Activated CD4-positive, alpha-beta T cell treated with anti-CD3 and anti-CD28 coated beads for 24 hours (primary cell): ENCODE results near the gene OLA1.

ENCODE experiments used
- DNase-seq, 2 donors: peaks; one replicate each; pipeline ENCODE4 v3.0.0-alpha.2; 2020; ENCODE audit warnings: low read depth in 2 of 2

The OLA1 gene

DNA sequence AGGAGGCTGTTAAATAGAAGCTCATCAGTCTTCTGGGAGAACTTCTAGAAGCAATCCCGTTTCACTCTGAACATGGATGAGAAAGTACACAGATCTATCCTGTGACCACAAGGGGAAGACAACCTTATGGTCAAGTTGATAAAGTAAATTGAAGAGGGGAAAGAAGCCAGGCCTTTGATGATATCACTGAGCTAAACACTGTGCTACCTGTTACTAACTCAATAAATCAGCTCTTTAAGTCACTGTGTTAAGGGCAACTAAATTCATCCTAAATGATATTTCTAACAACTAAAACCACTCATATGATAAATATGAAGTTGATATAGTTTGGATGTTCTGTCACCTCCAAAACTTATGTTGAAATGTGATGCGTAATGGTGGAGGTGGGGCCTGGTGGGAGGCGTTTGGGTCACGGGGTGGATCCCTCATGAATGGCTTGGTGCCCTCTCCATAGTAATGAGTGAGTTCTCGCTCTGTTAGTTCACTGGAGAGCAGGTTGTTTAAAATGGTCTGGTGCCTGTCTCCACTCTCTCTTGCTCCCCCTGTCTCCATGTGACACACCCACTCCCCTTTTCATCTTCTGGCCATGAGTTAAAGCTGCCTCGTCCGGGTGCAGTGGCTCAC lies 23.6 kb downstream of the OLA1 start:
- DNase-seq: no peak

DNA sequence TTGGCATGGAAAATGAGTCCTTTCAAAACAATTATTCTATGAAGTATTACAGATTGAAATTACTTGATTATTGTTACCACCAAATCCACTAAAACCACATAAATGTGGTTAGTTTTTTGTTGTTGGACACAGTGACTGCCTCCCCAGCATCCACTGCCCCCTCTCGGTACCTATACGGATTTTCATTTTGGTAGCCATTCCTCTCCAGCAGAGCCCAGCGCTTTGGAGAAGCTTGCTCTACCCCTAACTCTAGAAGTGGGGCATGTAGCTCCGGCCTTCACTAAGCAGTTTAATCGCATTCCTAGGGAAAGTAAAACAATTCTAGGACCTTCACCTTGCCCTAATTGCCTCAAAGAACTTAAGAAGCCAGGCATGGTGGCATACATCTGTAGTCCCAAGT lies 24.2 kb downstream of the OLA1 start:
- no peak for DNase-seq

DNA sequence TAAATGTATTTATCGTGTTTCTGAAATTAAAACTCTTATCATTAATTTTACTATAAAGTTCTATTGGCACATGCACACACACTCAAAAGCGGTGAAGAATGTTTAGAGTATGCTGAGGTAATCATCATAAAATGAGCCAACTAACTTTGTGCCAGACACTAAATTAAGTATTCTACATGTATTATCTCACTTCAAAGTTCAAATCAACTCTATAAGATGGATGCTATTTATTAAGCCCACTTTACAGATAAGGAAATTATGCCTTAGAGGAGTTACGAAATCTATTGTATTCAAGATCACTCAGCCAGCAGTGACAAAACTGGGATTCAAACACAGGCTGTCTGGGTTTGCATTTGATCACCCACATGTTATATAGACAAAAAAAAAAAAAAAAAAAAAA lies 24.9 kb downstream of the OLA1 start:
- DNase-seq: no peak

DNA sequence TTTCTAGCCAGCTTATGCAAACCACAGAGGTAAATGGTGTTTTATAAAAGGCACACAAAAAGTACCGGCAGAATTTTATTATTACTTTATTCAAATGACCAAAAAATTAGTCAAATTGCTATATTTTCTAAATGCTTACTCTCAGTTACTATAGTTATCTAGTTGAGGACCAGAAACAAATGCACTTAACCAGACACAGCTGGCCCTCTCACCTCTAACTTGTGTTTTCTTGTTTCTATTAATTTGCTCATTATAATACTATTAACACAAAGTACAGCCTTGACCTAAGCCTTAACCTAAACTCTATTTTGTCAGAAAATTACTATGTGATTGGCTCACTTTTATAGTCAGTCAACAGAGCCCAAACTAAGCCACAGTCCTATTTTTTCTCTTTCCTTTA lies 26.2 kb downstream of the OLA1 start:
- no peak for DNase-seq

DNA sequence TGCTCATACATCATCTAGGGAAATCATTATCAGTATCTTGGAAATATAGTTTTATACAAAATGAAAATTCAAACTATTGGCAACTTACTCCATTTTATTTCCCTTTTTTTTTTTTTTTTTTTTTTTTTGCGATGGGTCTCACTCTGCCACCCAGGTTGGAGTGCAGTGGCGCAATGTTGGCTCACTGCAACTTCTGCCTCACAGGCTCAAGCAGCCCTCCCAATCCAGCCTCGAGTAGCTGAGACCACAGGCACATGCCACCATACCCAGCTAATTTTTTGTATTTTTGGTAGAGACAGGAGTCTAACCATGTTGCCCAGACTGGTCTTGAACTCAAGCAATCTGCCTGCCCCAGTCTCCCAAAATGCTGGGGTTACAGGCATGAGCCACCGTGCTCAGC lies 29.0 kb downstream of the OLA1 start:
- no peak for DNase-seq

DNA sequence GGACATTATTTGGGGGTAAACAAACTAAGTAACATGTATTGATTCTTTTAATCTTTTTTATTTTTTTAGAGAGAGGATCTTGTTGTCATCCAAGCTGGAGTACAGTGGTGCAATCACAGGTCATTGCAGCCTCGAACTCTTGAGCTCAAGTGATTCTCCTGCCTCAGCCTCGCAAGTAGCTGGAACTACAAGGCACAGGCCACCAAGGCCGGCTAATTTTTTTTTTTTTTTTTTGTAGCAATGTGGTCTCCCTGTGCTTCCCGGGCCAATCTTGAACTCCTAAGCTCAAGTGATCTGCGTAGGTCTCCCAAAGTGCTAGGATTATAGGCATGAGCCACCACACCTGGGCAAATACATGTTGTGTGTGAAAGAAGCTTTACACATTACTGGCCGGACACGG lies 29.6 kb downstream of the OLA1 start:
- DNase-seq: no peak

DNA sequence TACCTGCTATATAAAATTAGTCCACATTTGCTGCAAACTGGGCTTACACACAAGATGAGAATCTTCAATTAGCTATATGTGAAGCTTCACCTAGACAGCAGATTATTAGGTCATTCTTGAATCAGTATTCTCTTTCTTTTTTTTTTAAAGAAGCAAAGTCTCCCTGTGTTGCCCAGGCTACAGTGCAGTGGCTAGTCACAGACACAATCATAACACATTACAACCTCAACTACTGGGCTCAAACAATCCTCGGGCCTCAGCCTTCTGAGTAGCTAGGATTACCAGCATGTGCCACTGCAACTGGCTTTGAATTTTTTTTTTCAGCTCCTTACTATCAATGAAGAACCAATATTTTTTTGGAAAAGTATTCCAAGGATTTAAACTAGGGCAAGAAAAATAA lies 30.5 kb downstream of the OLA1 start:
- DNase-seq: no peak

DNA sequence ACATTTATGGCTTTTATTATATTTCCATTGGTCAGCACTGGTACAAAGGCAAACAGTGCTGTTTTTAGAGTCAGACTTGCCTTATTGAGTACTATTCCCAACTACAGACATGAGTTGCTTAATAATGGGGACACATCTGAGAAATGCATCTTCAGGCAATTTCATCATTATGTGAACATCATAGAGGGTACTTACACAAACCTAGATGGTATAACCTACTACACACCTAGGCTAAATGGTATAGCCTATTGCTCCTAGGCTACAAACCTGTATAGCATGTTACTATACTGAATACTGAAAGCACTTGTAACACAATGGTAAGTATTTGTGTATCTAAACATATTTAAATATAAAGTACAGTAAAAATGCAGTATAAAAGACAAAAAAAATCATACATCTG lies 36.4 kb downstream of the OLA1 start:
- no peak for DNase-seq

DNA sequence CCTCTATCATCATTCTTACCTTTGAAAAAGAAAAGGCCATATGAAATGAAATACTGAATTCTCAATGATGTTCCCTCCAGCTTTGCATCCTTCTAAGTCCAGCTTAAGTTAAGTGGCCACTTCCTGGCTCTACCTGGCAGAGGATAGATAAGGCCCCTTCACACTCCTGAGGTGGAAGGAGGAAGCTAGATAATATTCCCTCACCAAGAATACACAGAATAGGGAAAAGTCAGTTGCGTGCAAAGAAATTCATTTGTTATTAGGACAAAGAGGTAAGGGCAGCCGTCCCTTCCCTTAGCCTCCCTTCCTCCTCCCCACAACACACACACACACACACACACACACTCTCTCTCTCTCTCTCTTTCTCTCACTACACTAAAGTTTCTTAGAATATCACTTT lies 37.5 kb downstream of the OLA1 start:
- no peak for DNase-seq

DNA sequence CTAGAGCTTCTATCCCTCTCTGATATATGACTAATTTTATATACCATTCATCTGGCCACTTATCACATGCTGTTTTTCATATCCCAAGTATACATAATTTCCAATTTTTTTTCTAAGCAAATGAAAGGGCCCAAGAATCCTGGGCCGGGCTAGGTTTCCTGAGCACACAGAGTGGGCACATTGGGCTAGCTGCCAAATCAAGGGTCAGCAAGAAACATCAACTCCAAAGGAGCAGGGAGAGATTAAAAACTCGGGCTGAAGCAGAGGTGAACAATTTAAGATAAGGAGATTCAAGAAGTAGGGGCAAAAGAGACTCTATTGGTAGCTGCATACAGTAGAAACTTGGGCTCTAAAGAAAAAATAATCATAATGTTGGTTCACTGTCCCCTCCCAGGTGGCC lies 39.0 kb downstream of the OLA1 start:
- DNase-seq: no peak

DNA sequence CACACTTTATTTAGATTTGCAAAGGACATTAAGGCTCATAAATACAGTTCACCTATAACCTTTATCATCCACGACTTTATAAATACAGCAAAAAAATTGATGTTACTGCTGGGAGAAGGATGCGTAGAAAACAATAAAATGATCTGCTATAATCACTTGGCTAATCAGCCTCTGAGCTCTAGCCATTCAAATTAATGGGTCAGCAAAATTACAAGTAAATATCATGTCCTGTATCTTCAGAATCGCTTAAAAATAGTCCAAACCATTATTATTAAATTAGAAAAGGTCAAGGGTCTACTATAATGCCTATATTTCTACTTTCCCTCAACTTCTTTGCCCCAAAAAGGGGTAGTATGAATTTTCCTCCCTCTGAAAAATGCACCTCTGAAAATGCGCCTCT lies 40.3 kb downstream of the OLA1 start:
- DNase-seq: no peak

DNA sequence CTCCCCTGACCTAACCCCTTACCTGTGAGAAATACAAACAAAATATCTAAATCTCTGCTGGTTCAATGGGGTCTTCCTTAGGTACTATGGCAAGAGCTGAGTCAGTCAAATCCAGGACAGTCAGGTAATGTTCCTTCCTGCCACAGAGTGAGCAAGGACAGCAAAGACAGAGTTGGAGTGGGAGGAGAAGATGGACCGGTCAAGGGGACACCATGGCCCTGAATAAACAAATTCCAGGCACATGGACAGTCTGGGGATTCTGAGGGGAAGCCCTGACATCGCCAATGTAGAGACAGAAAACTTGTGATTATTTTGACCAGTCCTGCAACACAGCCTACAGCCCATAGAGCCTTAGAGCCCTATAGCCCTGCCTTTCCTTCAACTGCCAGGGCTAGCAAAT lies 42.8 kb downstream of the OLA1 start:
- no peak for DNase-seq

DNA sequence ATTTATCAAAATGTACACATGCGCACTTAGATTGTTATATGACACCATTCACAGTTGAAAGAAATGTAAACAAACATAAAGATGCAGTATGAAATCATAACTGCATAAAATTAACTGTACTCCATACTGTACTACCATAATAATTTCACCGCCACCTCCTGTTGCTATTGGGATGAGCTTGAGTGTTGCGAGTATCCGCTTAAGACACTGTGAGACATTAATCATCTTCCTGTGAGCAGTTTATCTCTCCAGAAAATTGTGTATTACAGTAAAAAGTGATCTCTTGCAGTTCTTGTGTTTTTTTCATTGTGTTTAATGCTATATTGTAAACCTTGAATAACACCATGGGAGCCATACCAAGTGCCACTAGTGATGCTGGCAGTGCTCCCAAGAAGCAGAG lies 46.1 kb downstream of the OLA1 start:
- DNase-seq: no peak

DNA sequence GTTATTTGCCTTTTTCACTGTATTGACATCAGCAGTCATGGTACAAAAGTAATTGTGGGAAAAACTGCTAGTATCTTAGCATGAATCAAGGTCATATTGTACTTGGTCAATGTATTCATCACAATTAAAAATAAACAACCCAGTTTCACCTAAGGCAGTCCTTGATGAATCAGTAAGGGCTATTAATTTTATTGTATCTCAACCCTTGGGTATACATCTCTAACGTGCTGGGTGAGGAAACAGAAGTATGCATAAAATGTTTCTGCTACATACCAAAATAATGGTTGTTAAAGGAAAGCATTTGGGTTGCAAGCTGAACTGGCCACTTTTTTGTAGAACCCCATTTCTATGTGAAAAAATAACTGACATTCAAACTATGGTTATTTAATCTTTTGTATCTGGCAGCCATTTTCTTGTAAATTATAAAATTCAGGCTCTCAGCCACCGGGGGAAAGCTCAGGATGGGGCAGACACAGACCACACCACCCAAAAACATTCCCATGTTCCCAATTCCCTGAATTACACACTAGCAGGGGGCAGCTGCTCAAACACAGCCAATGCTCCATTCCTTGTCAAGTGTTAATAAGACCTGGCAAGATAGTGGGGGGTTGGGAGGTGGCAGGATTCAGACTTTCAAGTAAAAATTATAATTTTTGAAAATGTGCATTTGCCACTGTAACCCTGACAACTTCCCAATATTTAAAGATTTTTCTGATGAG lies 49.3 kb downstream of the OLA1 start:
- DNase-seq: no peak

DNA sequence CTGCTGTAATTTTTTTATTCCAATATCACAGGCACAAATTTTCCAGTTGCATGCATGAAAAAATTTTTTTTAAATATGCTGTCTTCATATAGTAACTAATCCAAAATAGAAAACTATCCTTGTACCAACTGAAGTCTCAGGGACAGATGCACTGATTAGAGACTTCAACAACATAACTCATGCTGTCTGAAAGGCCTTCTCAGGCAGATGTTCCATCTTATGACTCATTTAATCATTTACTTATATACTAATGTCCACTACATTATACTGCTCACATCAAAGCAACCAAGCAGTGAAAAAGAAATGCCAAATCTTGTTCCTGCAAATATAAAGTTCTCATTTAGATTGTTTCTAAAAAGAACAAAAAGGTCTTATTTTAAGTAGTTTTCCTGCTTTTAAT lies 53.1 kb downstream of the OLA1 start:
- DNase-seq: no peak

DNA sequence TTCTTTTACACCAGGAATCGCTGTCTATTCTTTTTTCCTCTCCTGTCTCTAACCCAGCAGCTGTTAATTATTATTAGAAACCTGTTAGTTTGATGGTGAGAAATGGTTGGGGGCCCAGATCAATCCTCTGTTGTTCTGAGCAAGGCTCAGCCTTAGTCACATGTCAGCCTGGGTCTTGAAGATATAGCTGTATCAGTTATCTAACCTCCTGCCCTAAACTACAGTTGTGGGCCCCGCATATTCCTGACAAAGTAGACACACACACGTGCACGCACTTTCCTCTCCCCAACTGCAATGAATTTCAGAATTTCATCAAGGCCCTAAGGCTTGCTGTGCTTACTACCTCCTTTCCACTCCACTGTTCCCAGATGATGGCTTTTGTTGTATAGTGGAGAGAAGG lies 54.6 kb downstream of the OLA1 start:
- DNase-seq: no peak

DNA sequence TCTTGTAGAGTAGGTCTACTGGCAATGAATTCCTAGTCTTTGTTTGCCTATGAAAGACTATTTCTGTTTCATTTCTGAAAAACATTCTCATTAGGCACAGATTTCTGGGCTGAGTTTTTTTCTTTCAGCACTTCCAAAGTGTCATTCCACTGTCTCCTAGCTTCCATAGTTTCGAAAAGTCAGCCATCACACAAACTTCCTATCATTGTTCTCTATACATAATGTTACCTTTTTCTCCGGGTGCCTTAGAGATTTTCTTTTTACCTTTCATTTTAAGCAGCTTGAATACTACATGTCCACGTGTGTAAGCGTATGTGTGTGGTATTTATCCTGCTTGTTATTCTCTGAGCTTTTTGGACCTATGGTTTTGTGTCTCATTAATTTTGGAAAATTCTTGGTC lies 55.7 kb downstream of the OLA1 start:
- no peak for DNase-seq

DNA sequence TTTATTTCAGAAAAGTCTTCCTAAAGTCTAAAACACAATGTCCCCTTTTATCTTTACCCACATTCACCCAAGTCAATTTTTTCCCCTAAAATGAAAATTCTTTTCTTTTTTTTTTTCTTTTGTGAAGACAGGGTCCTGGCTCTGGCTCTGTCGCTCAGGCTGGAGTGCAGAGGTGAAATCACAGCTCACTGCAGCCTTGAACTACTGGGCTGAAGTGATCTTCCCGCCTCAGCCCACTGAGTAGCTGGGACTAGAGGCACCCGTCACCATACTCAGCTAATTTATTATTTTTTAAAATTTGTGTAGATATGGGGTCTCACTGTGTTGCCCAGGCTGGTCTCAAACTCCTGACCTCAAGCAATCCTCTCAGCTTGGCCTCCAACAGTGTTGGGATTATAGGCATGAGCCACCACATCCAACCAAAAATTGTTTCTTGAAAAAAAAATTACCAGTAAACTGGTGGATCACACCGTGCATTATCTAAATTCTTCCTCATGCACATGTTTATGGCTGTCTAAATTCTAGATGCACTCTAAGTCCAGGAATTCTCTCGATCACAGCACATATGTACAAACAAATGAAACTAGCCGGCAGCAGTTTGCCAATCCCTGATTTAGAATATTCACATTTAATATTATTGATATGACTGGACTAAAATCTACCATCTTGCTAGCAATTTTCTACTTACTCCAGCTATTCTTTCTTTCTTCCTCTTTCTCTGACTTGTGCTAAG lies 56.8 kb downstream of the OLA1 start:
- DNase-seq: no peak

DNA sequence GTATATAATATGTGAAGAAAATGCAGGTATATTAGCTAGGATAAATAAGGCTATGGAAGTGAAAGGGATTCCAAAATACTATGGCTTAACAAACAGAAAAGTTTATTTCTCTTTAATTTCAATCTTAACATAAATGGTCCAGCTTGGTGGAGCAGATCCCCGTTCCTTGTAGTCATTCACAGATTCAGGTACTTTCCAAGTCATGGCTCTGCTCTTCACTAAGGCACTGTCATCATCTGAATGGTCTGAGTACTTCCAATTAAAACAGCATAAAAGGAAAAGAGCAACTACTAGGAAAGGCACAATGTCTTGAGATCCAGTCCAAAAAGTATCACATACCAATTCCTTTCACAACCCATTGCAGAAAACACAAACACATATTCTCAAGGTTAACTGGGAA lies 63.4 kb downstream of the OLA1 start:
- DNase-seq: no peak

DNA sequence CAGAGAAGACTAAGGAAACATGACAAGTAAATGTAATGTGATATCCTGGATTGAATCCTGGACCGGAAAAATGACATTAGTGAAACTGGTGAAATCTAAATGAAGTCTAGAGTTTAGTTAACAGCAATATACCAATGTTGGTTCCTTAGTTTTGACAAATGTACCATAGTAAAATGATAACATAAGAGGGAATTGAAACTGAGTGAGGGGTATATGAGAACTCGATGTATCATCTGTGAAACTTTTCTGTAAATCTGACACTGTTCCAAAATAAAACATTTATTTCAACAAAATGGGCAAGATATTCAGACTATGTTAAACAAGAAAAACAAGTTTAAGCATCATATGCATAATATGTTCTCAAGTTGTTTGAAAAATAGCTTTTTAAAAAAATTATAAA lies 63.8 kb downstream of the OLA1 start:
- DNase-seq: no peak

DNA sequence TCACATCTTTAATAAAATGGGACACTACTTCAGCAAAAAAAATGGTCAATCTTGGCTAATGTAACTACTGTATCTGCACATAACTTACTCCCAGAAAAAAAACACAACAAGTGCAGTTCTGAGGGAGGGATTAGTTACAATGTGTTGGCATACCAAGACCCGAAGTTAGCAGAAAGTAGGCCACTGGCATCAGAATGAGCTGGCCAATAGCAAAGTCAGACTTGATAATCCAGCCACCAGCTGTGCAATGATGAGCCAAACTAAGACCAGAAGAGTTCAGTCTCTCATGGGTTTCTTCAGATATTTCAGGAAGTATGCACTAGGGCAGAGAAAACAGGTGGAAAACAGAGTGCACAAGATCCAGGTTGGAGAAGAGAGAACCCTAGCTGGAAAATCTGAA lies 65.3 kb downstream of the OLA1 start:
- no peak for DNase-seq

DNA sequence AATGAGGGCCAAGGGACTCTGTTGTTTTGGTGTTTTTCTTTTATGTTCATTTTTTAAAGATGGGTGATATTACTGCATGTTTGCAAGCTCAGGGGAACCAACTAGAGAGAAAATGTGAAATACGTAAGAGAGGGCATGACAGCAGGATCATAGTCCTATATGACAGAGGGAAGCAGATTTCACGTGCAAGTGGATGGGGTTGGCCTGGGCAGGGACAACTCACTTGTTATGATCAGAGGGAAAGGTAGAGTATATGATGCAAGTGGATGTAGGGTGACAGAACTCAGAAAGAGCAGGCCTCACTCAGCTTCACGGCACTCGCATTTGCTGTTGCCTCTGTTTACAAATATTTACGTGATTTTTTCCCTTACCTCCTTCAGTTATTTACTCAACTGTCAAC lies 67.0 kb downstream of the OLA1 start:
- no peak for DNase-seq

DNA sequence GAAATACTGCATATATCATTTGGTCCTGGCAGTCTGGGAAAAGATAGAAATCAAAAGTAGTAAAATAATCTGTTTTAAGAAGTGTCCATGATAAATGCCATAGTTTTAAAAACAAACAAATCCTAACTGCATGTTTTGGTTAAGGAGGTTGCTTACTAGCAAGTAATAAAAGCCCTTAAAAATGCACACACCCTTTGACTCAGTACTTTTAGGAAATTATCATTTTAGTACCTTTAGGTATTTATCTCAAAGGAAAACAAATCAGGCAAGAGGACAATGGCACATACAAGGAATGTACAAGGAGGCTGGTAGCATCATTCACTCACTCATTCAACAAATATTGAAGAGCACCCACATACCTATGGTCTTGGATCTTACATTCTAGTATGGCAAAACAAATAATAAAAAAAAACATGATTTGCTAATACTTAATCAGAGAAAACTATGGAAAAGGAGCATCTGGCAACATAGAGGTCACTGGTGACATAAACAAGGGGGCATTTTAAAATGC lies 67.6 kb downstream of the OLA1 start:
- no peak for DNase-seq
